Parathyroid adenoma (tissue), 2 donors: Measurements from ENCODE around the gene MAGI3.
"Not testable (repeated sequence)": the region's sequence is repeated elsewhere in the genome, so short reads cannot be mapped to it uniquely, and the experiment has no call there.

Experiments used
- H2AFZ ChIP-seq: fragments of 300-600 bp; sonication (generic); one replicate; pipeline ENCODE4 v1.7.0; 2017; ENCODE audit warnings: antibody characterized with exemption, mild to moderate bottlenecking
- H3K27ac ChIP-seq: fragments of 300-600 bp; sonication (generic); one replicate; pipeline ENCODE4 v1.7.0; 2017
- H3K27me3 ChIP-seq: fragments of 300-600 bp; sonication (generic); one replicate; pipeline ENCODE4 v1.7.0; 2017; ENCODE audit warnings: low read length; ENCODE audit not compliant: control insufficient read depth, insufficient read depth
- H3K36me3 ChIP-seq: fragments of 300-600 bp; sonication (generic); one replicate; pipeline ENCODE4 v1.7.0; 2017; ENCODE audit warnings: low read length; ENCODE audit not compliant: control insufficient read depth, insufficient read depth
- H3K4me1 ChIP-seq: fragments of 300-600 bp; sonication (generic); one replicate; pipeline ENCODE4 v1.7.0; 2017; ENCODE audit warnings: control low read depth
- H3K4me2 ChIP-seq: fragments of 300-600 bp; sonication (generic); one replicate; pipeline ENCODE4 v1.7.0; 2017; ENCODE audit warnings: low read length
- H3K4me3 ChIP-seq: fragments of 300-600 bp; sonication (generic); one replicate; pipeline ENCODE4 v1.7.0; 2017; ENCODE audit warnings: low read depth, low read length
- H3K79me2 ChIP-seq: fragments of 300-600 bp; sonication (generic); one replicate; pipeline ENCODE4 v1.7.0; 2017; ENCODE audit warnings: control low read depth
- H3K9ac ChIP-seq: fragments of 300-600 bp; sonication (generic); one replicate; pipeline ENCODE4 v1.7.0; 2017; ENCODE audit warnings: mild to moderate bottlenecking
- H3K9me3 ChIP-seq: fragments of 300-600 bp; sonication (generic); one replicate; pipeline ENCODE4 v1.7.0; 2017; ENCODE audit warnings: low read length; ENCODE audit not compliant: control insufficient read depth
- TF ChIP-seq, protein P1 (sequence below): fragments of 300-600 bp; sonication (generic); IDR thresholded peaks from one replicate; pipeline ENCODE4 v1.7.0; 2017; ENCODE audit warnings: antibody characterized with exemption, mild to moderate bottlenecking
- donor health status: primary hyperparathyroidism.

MAGI3 gene

DNA sequence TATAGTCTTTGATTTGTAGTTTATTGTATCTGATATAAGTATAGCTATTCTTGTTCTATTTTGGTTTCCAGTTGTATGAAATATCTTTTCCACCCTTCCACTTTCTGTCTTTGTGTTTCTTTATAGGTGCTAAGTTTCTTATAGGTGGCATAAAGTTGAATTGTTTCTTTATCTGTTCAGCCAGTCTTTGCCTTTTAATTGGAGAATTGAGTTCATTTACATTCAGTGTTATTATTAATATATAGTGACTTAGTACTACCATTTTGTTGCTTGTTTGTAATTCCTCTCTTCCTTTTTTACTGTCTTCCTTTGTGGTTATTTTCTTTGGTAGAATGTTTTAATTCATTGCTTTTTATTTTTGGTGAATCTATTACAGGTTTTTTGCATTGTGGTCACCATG, 77.7 kb downstream of the MAGI3 start:
- Histone ChIP-seq H3K27me3 (no peaks in the 10 kb centered on the region), H3K4me1 (no peaks in the 10 kb centered on the region), H3K27ac (no peak overlapping the region), H3K4me3 (no peak overlapping the region), H3K36me3 (no peaks in the 10 kb centered on the region), H3K9me3 (no peaks in the 10 kb centered on the region), H3K79me2 (no peaks in the 10 kb centered on the region), H3K4me2 (no peak overlapping the region), H3K9ac (no peak overlapping the region), H2AFZ (no peak overlapping the region)
- TF ChIP-seq, protein P1, sequence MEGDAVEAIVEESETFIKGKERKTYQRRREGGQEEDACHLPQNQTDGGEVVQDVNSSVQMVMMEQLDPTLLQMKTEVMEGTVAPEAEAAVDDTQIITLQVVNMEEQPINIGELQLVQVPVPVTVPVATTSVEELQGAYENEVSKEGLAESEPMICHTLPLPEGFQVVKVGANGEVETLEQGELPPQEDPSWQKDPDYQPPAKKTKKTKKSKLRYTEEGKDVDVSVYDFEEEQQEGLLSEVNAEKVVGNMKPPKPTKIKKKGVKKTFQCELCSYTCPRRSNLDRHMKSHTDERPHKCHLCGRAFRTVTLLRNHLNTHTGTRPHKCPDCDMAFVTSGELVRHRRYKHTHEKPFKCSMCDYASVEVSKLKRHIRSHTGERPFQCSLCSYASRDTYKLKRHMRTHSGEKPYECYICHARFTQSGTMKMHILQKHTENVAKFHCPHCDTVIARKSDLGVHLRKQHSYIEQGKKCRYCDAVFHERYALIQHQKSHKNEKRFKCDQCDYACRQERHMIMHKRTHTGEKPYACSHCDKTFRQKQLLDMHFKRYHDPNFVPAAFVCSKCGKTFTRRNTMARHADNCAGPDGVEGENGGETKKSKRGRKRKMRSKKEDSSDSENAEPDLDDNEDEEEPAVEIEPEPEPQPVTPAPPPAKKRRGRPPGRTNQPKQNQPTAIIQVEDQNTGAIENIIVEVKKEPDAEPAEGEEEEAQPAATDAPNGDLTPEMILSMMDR: no peak

DNA sequence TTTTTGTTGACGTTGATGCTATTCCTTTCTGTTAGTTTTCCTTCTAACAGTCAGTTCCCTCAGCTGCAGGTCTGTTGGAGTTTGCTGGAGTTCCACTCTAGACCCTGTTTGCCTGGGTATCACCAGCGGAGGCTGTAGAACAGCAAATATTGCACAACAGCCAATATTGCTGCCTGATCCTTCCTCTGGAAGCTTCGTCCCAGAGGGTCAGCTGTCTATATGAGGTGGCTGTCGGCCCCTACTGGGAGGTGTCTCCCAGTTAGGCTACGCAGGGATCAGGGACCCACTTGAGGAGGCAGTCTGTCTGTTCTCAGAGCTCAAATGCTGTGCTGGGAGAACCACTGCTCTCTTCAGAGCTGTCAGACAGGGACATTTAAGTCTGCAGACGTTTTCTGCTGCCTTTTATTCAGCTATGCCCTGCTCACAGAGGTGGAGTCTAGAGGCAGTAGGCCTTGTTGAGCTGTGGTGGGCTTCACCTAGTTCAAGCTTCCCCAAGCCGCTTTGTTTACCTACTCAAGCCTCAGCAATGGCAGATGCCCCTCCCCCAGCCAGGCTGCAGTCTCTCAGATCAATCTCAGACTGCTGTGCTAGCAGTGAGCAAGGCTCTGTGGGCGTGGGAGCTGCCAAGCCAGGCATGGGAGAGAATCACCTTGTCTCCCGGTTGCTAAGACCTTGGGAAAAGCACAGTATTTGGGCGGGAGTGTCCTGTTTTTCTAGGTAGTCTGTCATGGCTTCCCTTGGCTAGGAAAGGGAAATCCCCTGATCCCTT, 88.3 kb downstream of the MAGI3 start:
- not testable (repeated sequence) for H3K27me3 ChIP-seq, H2AFZ ChIP-seq, H3K36me3 ChIP-seq

DNA sequence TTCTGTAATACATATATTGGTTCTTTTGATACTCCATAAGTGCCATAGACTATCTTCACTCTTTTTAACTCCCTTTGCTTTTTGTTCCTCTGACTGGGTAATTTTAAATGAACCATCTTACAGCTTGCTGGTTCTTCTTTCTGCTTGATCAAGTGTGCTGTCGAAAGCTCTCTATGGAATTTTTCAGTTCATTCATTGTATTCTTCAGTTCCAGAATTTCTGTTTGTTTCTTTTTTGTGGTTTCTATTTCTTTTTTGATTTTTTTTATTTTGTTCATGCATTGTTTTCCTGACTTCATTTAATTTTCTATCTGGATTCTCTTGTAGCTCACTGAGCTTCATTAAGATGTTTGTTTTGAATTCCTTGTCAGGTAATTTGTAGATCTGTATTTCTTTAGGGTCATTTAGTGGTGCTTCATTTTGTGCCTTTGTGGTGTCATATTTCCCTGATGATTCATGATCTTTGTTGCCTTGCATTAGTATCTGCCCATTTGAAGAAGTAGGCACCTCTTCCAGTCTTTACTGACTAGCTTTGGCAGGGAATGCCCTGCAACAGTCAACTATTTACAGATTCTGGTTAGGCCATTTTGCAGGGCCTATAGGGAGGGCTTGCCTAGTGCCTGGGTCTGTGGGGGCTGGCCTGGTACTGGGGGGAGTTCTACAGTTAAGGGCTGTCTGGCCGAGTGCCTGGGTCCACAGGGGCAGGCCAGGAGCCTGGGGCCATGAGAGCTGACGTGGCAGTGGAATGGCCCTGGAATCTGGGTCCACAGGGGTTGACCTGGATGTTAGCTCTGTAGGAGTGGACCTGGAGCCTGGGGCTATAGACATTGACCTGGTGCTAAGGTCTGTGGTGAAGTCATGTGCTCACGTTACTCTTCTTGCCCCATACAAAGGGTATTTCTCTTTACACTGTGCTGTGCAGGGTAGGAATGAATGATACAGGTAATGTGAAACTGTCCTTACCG, 89.7 kb downstream of the MAGI3 start:
- Histone ChIP-seq H3K9me3 (no peaks in the 10 kb centered on the region), H3K36me3 (no peaks in the 10 kb centered on the region), H3K9ac (no peak overlapping the region), H3K79me2 (peaks cover 2% of the 10 kb centered on the region), H3K4me1 (no peaks in the 10 kb centered on the region), H2AFZ (no peak overlapping the region), H3K4me2 (no peak overlapping the region), H3K4me3 (no peak overlapping the region), H3K27me3 (no peaks in the 10 kb centered on the region), H3K27ac (no peak overlapping the region)
- TF ChIP-seq, protein P1: no peak

More for the DNA sequence above, 88.3 kb downstream of the MAGI3 start:
- H3K4me1 ChIP-seq, H3K4me3 ChIP-seq, H3K4me2 ChIP-seq, H3K27ac ChIP-seq, H3K79me2 ChIP-seq, H3K9ac ChIP-seq, H3K9me3 ChIP-seq: not testable (repeated sequence)

DNA sequence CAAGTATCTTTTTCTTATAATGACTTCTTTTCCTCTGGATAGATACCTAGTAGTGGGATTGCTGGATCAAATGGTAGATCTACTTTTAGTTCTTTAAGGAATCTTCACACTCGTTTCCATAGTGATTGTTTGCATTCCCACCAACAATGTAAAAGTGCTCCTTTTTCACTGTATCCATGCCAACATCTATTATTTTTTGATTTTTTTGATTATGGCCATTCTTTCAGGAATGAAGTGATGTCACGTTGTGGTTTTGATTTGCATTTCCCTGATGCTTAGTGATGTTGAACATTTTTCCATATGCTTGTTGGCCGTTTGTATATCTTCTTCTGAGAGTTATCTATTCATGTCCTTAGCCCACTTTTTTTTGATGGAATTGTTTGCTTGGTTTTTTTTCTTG, 94.8 kb downstream of the MAGI3 start:
- not testable (repeated sequence) for H3K27ac ChIP-seq, H3K4me2 ChIP-seq, H3K9ac ChIP-seq, H3K4me3 ChIP-seq, H3K4me1 ChIP-seq, H2AFZ ChIP-seq, H3K79me2 ChIP-seq, H3K9me3 ChIP-seq, H3K27me3 ChIP-seq, H3K36me3 ChIP-seq

DNA sequence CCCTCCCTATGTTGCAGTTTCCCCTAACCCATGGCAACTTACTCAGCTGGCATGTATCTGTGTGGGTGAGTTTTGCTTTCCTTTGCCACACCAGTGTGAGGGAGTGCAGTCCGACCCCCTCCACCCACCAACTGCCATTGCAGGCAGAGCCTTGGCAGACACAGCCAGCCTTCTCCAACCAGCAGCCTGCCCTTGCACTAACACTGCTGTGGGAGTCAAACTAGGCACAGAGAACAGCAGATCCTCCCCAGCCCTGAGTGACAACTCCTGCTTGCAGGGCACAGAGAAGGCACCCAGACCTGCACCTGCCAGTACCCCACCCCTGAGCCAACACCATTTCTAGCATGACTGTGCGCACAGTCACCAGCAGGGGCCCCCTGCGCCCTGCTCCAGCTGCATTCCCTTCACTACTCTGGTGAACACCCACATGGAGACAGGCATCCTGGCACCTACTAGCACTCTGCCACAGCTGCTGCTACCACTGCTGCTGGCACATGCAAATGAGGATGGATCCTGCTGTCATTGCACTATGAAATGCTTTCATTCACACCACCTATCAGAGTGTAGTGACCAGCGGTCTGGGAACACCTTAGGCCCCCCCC, 98.4 kb downstream of the MAGI3 start:
- no peak overlapping the region for H3K4me3 ChIP-seq
- no peaks in the 10 kb centered on the region for H3K27me3 ChIP-seq
- H3K4me2 ChIP-seq: no peak overlapping the region
- H3K79me2 ChIP-seq: no peaks in the 10 kb centered on the region
- no peaks in the 10 kb centered on the region for H3K4me1 ChIP-seq
- H2AFZ ChIP-seq: no peak overlapping the region
- H3K9ac ChIP-seq: no peak overlapping the region
- no peaks in the 10 kb centered on the region for H3K9me3 ChIP-seq
- no peak overlapping the region for H3K27ac ChIP-seq
- no peaks in the 10 kb centered on the region for H3K36me3 ChIP-seq
- TF ChIP-seq, protein P1: no peak
